Hepatocyte (in vitro differentiated cells): Measurements from ENCODE around the gene MADD. TPM values are rescaled to one million over a fixed set of nuclear protein-coding genes. Genes with fewer than 3 reads are reported as not detected.

Source experiments
- DNase-seq: peaks from one replicate; pipeline ENCODE4 v3.0.0-alpha.2; 2016; ENCODE audit warnings: low spot score
- H2AFZ ChIP-seq: fragments of 200-600 bp; sonication (generic); 2 replicates; pipeline ENCODE4 v1.6.0; 2016; ENCODE audit warnings: antibody characterized with exemption, mild to moderate bottlenecking
- H3K27ac ChIP-seq: fragments of 200-600 bp; sonication (generic); 2 replicates; pipeline ENCODE4 v1.5.1; 2016; ENCODE audit warnings: mild to moderate bottlenecking
- H3K27me3 ChIP-seq: fragments of 200-600 bp; sonication (generic); 2 replicates; pipeline ENCODE4 v1.6.1; 2016
- H3K36me3 ChIP-seq: fragments of 200-600 bp; sonication (generic); replicated peaks from 2 replicates; pipeline ENCODE4 v1.5.1; 2016; ENCODE audit warnings: low read depth; ENCODE audit not compliant: insufficient read depth
- H3K4me1 ChIP-seq: fragments of 200-600 bp; sonication (generic); 2 replicates; pipeline ENCODE4 v1.5.1; 2016; ENCODE audit warnings: mild to moderate bottlenecking, moderate library complexity; ENCODE audit not compliant: insufficient read depth
- H3K4me2 ChIP-seq: fragments of 200-600 bp; sonication (generic); 2 replicates; pipeline ENCODE4 v1.6.0; 2016
- H3K4me3 ChIP-seq: fragments of 200-600 bp; sonication (generic); 2 replicates; pipeline ENCODE4 v1.5.1; 2016; ENCODE audit warnings: mild to moderate bottlenecking
- H3K79me2 ChIP-seq: fragments of 200-600 bp; sonication (generic); 2 replicates; pipeline ENCODE4 v1.6.0; 2017; ENCODE audit warnings: mild to moderate bottlenecking
- H3K9me2 ChIP-seq: fragments of 200-600 bp; sonication (generic); replicated peaks from 2 replicates; pipeline ENCODE4 v1.6.0; 2017; ENCODE audit warnings: mild to moderate bottlenecking; ENCODE audit not compliant: insufficient read depth
- H3K9me3 ChIP-seq: fragments of 200-600 bp; sonication (generic); 2 replicates; pipeline ENCODE4 v1.5.1; 2016; ENCODE audit warnings: low read depth, mild to moderate bottlenecking
- H4K20me1 ChIP-seq: fragments of 200-600 bp; sonication (generic); 2 replicates; pipeline ENCODE4 v1.6.0; 2016; ENCODE audit warnings: mild to moderate bottlenecking; ENCODE audit not compliant: insufficient read depth, poor library complexity, severe bottlenecking
- CTCF ChIP-seq: fragments of 200-600 bp; sonication (generic); IDR thresholded peaks from 2 replicates; pipeline ENCODE4 v1.5.1; 2016; ENCODE audit warnings: antibody characterized with exemption, mild to moderate bottlenecking; ENCODE audit not compliant: poor library complexity
- EZH2 ChIP-seq: fragments of 200-600 bp; sonication (generic); IDR thresholded peaks from 2 replicates; pipeline ENCODE4 v1.6.1; 2016; ENCODE audit warnings: antibody characterized with exemption, mild to moderate bottlenecking, borderline replicate concordance
- EZH2phosphoT487 ChIP-seq: fragments of 200-600 bp; sonication (generic); IDR thresholded peaks from one replicate; pipeline ENCODE4 v1.6.1; 2018; ENCODE audit warnings: antibody characterized with exemption, mild to moderate bottlenecking, low read depth, moderate library complexity; ENCODE audit not compliant: unreplicated experiment, severe bottlenecking
- WGBS: methylation state at CpG from one replicate; pipeline ENCODE4 v1.1.6; 2016; ENCODE audit warnings: low lambda C conversion rate; ENCODE audit errors: missing lambda C conversion rate; 5-methylcytosine and 5-hydroxymethylcytosine counted together
- polyA plus RNA-seq: library from polyadenylated mRNA; unstranded; fragments of >200 nt; fragmentation: Nextera tagmentation; extraction: Ambion mirVana; gene quantifications from 2 replicates; pipeline ENCODE4 v1.2.1, GENCODE V29; 2016
- total RNA-seq: library from RNA; depleted of rRNA; stranded (reverse); fragments of >200 nt; gene quantifications from 2 replicates; pipeline ENCODE4 v1.2.3, GENCODE V29; 2014

The MADD gene
- total and polyA plus RNA-seq, 2 experiments from 2014 or later, result 17.6 to 19.1 TPM

GRCh38 chr11:47356998-47357329 is 87.0 kb downstream of the MADD start:
- Histone ChIP-seq H3K27me3 (no peaks in the 10 kb centered on the region), H2AFZ (no peak overlapping the region), H3K27ac (no peak overlapping the region), H3K9me2 (no peaks in the 10 kb centered on the region), H3K9me3 (no peaks in the 10 kb centered on the region), H3K4me1 (no peaks in the 10 kb centered on the region), H4K20me1 (no peaks in the 10 kb centered on the region), H3K4me2 (no peak overlapping the region), H3K79me2 (no peaks in the 10 kb centered on the region), H3K36me3 (no peaks in the 10 kb centered on the region), H3K4me3 (no peak overlapping the region)
- no peak for TF ChIP-seq EZH2
- TF ChIP-seq CTCF, result no peak
- TF ChIP-seq EZH2phosphoT487, result no peak
- WGBS, result 92% methylated on average over 1 of the region's 1 CpG
- DNase-seq, result no peak

- Histone ChIP-seq H3K9me3 (no peaks in the 10 kb centered on the region), H3K4me1 (no peaks in the 10 kb centered on the region), H3K79me2 (no peaks in the 10 kb centered on the region), H3K27ac (no peak overlapping the region), H3K9me2 (no peaks in the 10 kb centered on the region), H2AFZ (no peak overlapping the region), H3K36me3 (no peaks in the 10 kb centered on the region), H3K4me3 (no peak overlapping the region), H4K20me1 (no peaks in the 10 kb centered on the region), H3K27me3 (no peaks in the 10 kb centered on the region), H3K4me2 (no peak overlapping the region)
- no peak for TF ChIP-seq CTCF
- no peak for DNase-seq
- 94% methylated on average over 6 of the region's 6 CpGs for WGBS
Measured at GRCh38 chr11:47357985-47358730, 88.2 kb downstream of the MADD start.

GRCh38 chr11:47358731-47359051 is 88.8 kb downstream of the MADD start:
- H3K4me1 ChIP-seq, result no peaks in the 10 kb centered on the region
- H3K79me2 ChIP-seq, result no peaks in the 10 kb centered on the region
- no peaks in the 10 kb centered on the region for H3K36me3 ChIP-seq
- H3K4me2 ChIP-seq, result no peak overlapping the region
- no peaks in the 10 kb centered on the region for H4K20me1 ChIP-seq
- H3K4me3 ChIP-seq, result no peak overlapping the region
- H2AFZ ChIP-seq, result no peak overlapping the region
- no peak for DNase-seq
- H3K9me3 ChIP-seq, result no peaks in the 10 kb centered on the region
- no peak overlapping the region for H3K27ac ChIP-seq
- TF ChIP-seq EZH2 (no peak), EZH2phosphoT487 (no peak), CTCF (no peak)
- 87% methylated on average over 14 of the region's 14 CpGs for WGBS
- H3K9me2 ChIP-seq, result no peaks in the 10 kb centered on the region
- H3K27me3 ChIP-seq, result no peaks in the 10 kb centered on the region

- Histone ChIP-seq H4K20me1 (no peaks in the 10 kb centered on the region), H3K79me2 (no peaks in the 10 kb centered on the region), H3K36me3 (no peaks in the 10 kb centered on the region), H3K27me3 (no peaks in the 10 kb centered on the region), H3K4me2 (no peak overlapping the region), H3K9me3 (no peaks in the 10 kb centered on the region), H3K4me3 (no peak overlapping the region), H3K9me2 (no peaks in the 10 kb centered on the region), H3K27ac (no peak overlapping the region), H2AFZ (no peak overlapping the region), H3K4me1 (no peaks in the 10 kb centered on the region)
- no peak for DNase-seq
- no peak for TF ChIP-seq EZH2phosphoT487
- TF ChIP-seq CTCF, result no peak
- TF ChIP-seq EZH2, result no peak
- 92% methylated on average over 6 of the region's 7 CpGs for WGBS
Measured at GRCh38 chr11:47359162-47359561, 89.2 kb downstream of the MADD start.
